G401 (cell line): ENCODE data around the gene NUDT22. TPM values are rescaled to one million over a fixed set of nuclear protein-coding genes. Genes with fewer than 3 reads are reported as not detected.

Experiments
- DNase-seq: peaks from one replicate; pipeline ENCODE4 v3.0.0-alpha.2; 2015; ENCODE audit warnings: low spot score
- in situ Hi-C: cut with HindIII; loops from 2 replicates; pipeline ENCODE4 v1.10.0; 2016; ENCODE audit warnings: low sequenced_read_pairs, mixed read lengths
- total RNA-seq: library from RNA; depleted of rRNA; stranded (reverse); fragments of >200 nt; shearing (Covaris generic); gene quantifications from 2 replicates; pipeline ENCODE4 v1.2.3, GENCODE V29; 2014

Gene NUDT22
- total RNA-seq, 1 experiment from 2014 or later = 33.3 TPM

- peak; percentile 86 for DNase-seq
- in situ Hi-C loops = loop anchor here (10.0 kb wide), 1 partner anchor 70 kb away; no protein-coding TSS in a partner anchor
Observed at GRCh38 chr11:64204464-64204989, 21.5 kb upstream of the NUDT22 start.

GRCh38 chr11:64206457-64207255 is 19.4 kb upstream of the NUDT22 start, which contains the start of gene FERMT3:
TSS of gene FERMT3 (plus strand) at chr11:64206721. CDS start at chr11:64207365, 644 bp downstream.
- DNase-seq = no peak
- in situ Hi-C loops = loop anchor here (10.0 kb wide), 1 partner anchor 68 kb away; no protein-coding TSS in a partner anchor

- in situ Hi-C loops = loop anchor here (10.0 kb wide), 1 partner anchor 67 kb away; no protein-coding TSS in a partner anchor
- DNase-seq = no peak
Observed at GRCh38 chr11:64207256-64208085, 18.6 kb upstream of the NUDT22 start.

GRCh38 chr11:64208086-64208795 is 17.8 kb upstream of the NUDT22 start:
- in situ Hi-C loops = loop anchor here (10.0 kb wide), 1 partner anchor 67 kb away; no protein-coding TSS in a partner anchor

GRCh38 chr11:64208796-64209562 is 17.1 kb upstream of the NUDT22 start:
- in situ Hi-C loops = loop anchor here (10.0 kb wide), 1 partner anchor 66 kb away; no protein-coding TSS in a partner anchor

More at GRCh38 chr11:64208086-64208795, 17.8 kb upstream of the NUDT22 start:
- DNase-seq = no peak

GRCh38 chr11:64209563-64209843 is 16.6 kb upstream of the NUDT22 start:
- DNase-seq = no peak
- in situ Hi-C loops = loop anchor here (10.0 kb wide), 1 partner anchor 65 kb away; no protein-coding TSS in a partner anchor

More at GRCh38 chr11:64208796-64209562, 17.1 kb upstream of the NUDT22 start:
- DNase-seq = no peak

GRCh38 chr11:64210301-64211020 is 15.6 kb upstream of the NUDT22 start:
- peak; percentile 70 for DNase-seq
- in situ Hi-C loops = no loop called here

- in situ Hi-C loops = no loop called here
- no peak for DNase-seq
Observed at GRCh38 chr11:64211181-64211872, 14.7 kb upstream of the NUDT22 start.

- in situ Hi-C loops = no loop called here
- no peak for DNase-seq
Observed at GRCh38 chr11:64216879-64217278, 9.2 kb upstream of the NUDT22 start.

- no peak for DNase-seq
- in situ Hi-C loops = no loop called here
Observed at GRCh38 chr11:64218628-64219353, 7.3 kb upstream of the NUDT22 start.

- in situ Hi-C loops = no loop called here
- no peak for DNase-seq
Observed at GRCh38 chr11:64219354-64219684, 6.8 kb upstream of the NUDT22 start.

- in situ Hi-C loops = no loop called here
- no peak for DNase-seq
Observed at GRCh38 chr11:64219755-64220154, 6.3 kb upstream of the NUDT22 start.

- in situ Hi-C loops = no loop called here
- no peak for DNase-seq
Observed at GRCh38 chr11:64220271-64220670, 5.8 kb upstream of the NUDT22 start.

GRCh38 chr11:64220798-64221197 is 5.3 kb upstream of the NUDT22 start:
- in situ Hi-C loops = no loop called here
- no peak for DNase-seq

- in situ Hi-C loops = no loop called here
- no peak for DNase-seq
Observed at GRCh38 chr11:64222651-64223000, 3.4 kb upstream of the NUDT22 start.

GRCh38 chr11:64223001-64223651 is 2.9 kb upstream of the NUDT22 start:
- in situ Hi-C loops = no loop called here
- no peak for DNase-seq
